HG03175 (cell line): ENCODE results near the gene CHD9NB.
"Not testable (repeated sequence)": the region's sequence is repeated elsewhere in the genome, so short reads cannot be mapped to it uniquely, and the experiment has no call there.

ENCODE experiments used
- ATAC-seq: cut with Tn5 transposase; IDR thresholded peaks from one replicate; pipeline ENCODE4 v1.9.1; 2021; ENCODE audit warnings: mild to moderate bottlenecking, moderate library complexity; ENCODE audit not compliant: unreplicated experiment

CHD9NB gene

GRCh38 chr16:53084141-53084541 lies 31.4 kb upstream of the CHD9NB start:
- no peak for ATAC-seq

GRCh38 chr16:53083119-53083518 lies 30.4 kb upstream of the CHD9NB start:
- no peak for ATAC-seq

GRCh38 chr16:53082509-53082908 lies 29.8 kb upstream of the CHD9NB start:
- ATAC-seq = no peak

GRCh38 chr16:53081686-53082407 lies 29.1 kb upstream of the CHD9NB start:
- no peak for ATAC-seq

GRCh38 chr16:53081032-53081424 lies 28.3 kb upstream of the CHD9NB start:
- no peak for ATAC-seq

- ATAC-seq = no peak
Measured at GRCh38 chr16:53080345-53081031, 27.8 kb upstream of the CHD9NB start.

- ATAC-seq = no peak
Measured at GRCh38 chr16:53078765-53079485, 26.2 kb upstream of the CHD9NB start.

GRCh38 chr16:53078247-53078646 lies 25.6 kb upstream of the CHD9NB start:
- ATAC-seq = no peak

- not testable (repeated sequence) for ATAC-seq
Measured at GRCh38 chr16:53075461-53075860, 22.8 kb upstream of the CHD9NB start.

- not testable (repeated sequence) for ATAC-seq
Measured at GRCh38 chr16:53074296-53074695, 21.6 kb upstream of the CHD9NB start.

GRCh38 chr16:53073022-53073421 lies 20.3 kb upstream of the CHD9NB start:
- ATAC-seq = no peak

- peak; percentile 41 for ATAC-seq
Measured at GRCh38 chr16:53071748-53072301, 19.1 kb upstream of the CHD9NB start.

- ATAC-seq = no peak
Measured at GRCh38 chr16:53069772-53070171, 17.1 kb upstream of the CHD9NB start.

- peak; percentile 68 for ATAC-seq
Measured at GRCh38 chr16:53068423-53068833, 15.7 kb upstream of the CHD9NB start.

GRCh38 chr16:53067675-53068074 lies 15.0 kb upstream of the CHD9NB start:
- ATAC-seq = no peak

- ATAC-seq = no peak
Measured at GRCh38 chr16:53065461-53066061, 12.9 kb upstream of the CHD9NB start.

GRCh38 chr16:53064081-53064578 lies 11.4 kb upstream of the CHD9NB start:
- no peak for ATAC-seq

GRCh38 chr16:53061701-53062159 lies 9.0 kb upstream of the CHD9NB start:
- ATAC-seq = peak; percentile 93

GRCh38 chr16:53061256-53061655 lies 8.6 kb upstream of the CHD9NB start:
- ATAC-seq = no peak

- ATAC-seq = no peak
Measured at GRCh38 chr16:53059672-53060071, 7.0 kb upstream of the CHD9NB start.

GRCh38 chr16:53058882-53059281 lies 6.2 kb upstream of the CHD9NB start:
- ATAC-seq = no peak
